Heart right ventricle (tissue), 16 donors: ENCODE results near the gene SYTL1. TPM values are rescaled to one million over a fixed set of nuclear protein-coding genes. Genes with fewer than 3 reads are reported as not detected.

ENCODE experiments used
- ATAC-seq, 8 donors: fragments of 200-7000 bp; cut with Tn5 transposase; one replicate each; pipeline ENCODE4 v1.9.1; 2020; ENCODE audit warnings: mild to moderate bottlenecking in 8 of 8, moderate library complexity in 8 of 8, moderate number of reproducible peaks in 1 of 8
- DNase-seq, 2 donors: peaks; one replicate each; pipeline ENCODE4 v3.0.0-alpha.2; 2020
- H3K27ac ChIP-seq, 10 donors: fragments of 200-600 bp; sonication (generic) in 2 of 10; one replicate each; pipeline versions ENCODE4 v1.5.0 to v1.8.0; 2020 to 2022; ENCODE audit warnings: mild to moderate bottlenecking in 3 of 10
- H3K27me3 ChIP-seq, 7 donors: fragments of 200-600 bp; one replicate each; pipeline ENCODE4 v1.8.0; 2021 to 2022; ENCODE audit warnings: mild to moderate bottlenecking in 2 of 7
- H3K36me3 ChIP-seq, 9 donors: fragments of 200-600 bp; sonication (generic) in 1 of 9; one replicate each; pipeline versions ENCODE4 v1.5.0 to v1.8.0; 2020 to 2022; ENCODE audit warnings: mild to moderate bottlenecking in 2 of 9
- H3K4me1 ChIP-seq, 9 donors: fragments of 200-600 bp; sonication (generic) in 1 of 9; one replicate each; pipeline versions ENCODE4 v1.5.0 to v1.8.0; 2020 to 2022; ENCODE audit warnings: mild to moderate bottlenecking in 4 of 9
- H3K4me3 ChIP-seq, 10 donors: fragments of 200-600 bp; sonication (generic) in 2 of 10; one replicate each; pipeline versions ENCODE4 v1.5.0 to v1.8.0; 2020 to 2022; ENCODE audit warnings: mild to moderate bottlenecking in 7 of 10, moderate library complexity in 2 of 10
- H3K9me3 ChIP-seq, 11 donors: fragments of 200-600 bp in 10 of 11; sonication (generic) in 2 of 11; one replicate each; pipeline versions ENCODE4 v1.5.0 to v1.8.0; 2013 to 2022; ENCODE audit warnings: mild to moderate bottlenecking in 2 of 11, control low read depth in 1 of 11, moderate library complexity in 1 of 11
- WGBS, 2 donors: extraction: QIAGEN DNeasy Blood & Tissue Kit; methylation state at CpG; one replicate each; pipeline ENCODE4 v1.1.7; 2013; ENCODE audit warnings: inconsistent platforms in 1 of 2; 5-methylcytosine and 5-hydroxymethylcytosine counted together
- intact Hi-C, 10 donors: fragments of 100-400 bp; cut with DNase I; formaldehyde crosslinking; loops; one replicate each; pipeline versions ENCODE4 v1.11.1 to v1.14.2; 2022
- polyA plus RNA-seq, 2 donors: library from polyadenylated mRNA; stranded (reverse); fragments of 200-250 nt; gene quantifications; one replicate each; pipeline ENCODE4 v1.2.3, GENCODE V29; 2013
- total RNA-seq, 10 donors: library from RNA; stranded (reverse); fragmentation: NEBNext Ultra II Directional in 3 of 10; extraction: Animal tissue kit (Norgen Biotek cat#: 25700) in 3 of 10; gene quantifications; one replicate each; pipeline versions ENCODE4 v1.2.1 to v1.2.4, GENCODE V29; 2021 to 2023
- TF ChIP-seq, protein P1 (sequence below), 9 donors: fragments of 200-600 bp; sonication (generic) in 2 of 9; IDR thresholded peaks; one replicate each; pipeline versions ENCODE4 v1.5.0 to v1.8.0; 2021 to 2022; ENCODE audit warnings: antibody characterized with exemption in 9 of 9, mild to moderate bottlenecking in 5 of 9, moderate library complexity in 1 of 9
- donor health status: Arrhythmogenic right ventricular cardiomyopathy.
- donor health status: ischemic (EF 13 %, LVEDD 7.1; RV severe dilation, severe dysfunction).
- donor health status: healthy with polysubstance abuse.
- donor health status: DM: no; HTN: yes; CAD: no.
- donor health status: DM: no; HTN: no; CAD: no.
- donor health status: ischemic (EF 25% LVEDD 6.9; RV normal size, moderate dysfunction).
- donor health status: ischemic (EF 25% LVEDD 5.7; RV mildly dilated, moderate dysfunction).
- donor health status: healthy.
- donor health status: DM: yes; HTN: yes; CAD: no.
- donor health status: Ischemic cardiomyopathy.
- donor health status: ischemic (EF 35%, LVEDD 5.7; RV mildly dilated, moderate dysfunction).
- donor health status: nonischemic (EF 11% LVEDD 7.7; RV severe dilation, severe dysfunction).
- donor health status: DM: yes; HTN: yes; CAD: no.
- donor health status: PGD.
- donor health status: ischemic (EF 29% LVEDD 5.4; RV normal size, mild dysfunction).
- donor health status: nonischemic (EF 23%, LVEDD 6.1; RV moderate dilation, normal function).

Gene SYTL1
- total and polyA plus RNA-seq, 12 donors: 0.30 to 4.3 (median 0.68) TPM

DNA sequence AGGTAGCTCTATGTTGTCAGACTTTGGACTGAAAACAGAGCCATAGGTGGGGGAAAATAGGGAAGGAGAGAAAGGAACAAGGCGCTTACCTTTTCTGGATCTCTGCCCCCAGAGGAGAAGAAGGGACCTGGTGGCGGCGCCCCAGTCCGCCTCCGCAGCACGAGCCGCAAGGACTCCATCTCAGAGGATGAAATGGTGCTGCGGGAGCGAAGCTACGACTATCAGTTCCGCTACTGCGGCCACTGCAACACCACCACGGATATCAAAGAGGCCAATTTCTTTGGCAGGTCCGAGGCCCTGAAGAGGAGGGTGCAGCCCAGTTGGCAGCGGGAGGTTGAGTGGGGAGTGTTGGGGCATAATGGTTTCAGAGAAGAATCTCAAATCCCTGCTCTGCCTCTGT is 38.3 kb upstream of the SYTL1 start:
- ATAC-seq: no peak
- H3K27ac ChIP-seq: no peak overlapping the region

DNA sequence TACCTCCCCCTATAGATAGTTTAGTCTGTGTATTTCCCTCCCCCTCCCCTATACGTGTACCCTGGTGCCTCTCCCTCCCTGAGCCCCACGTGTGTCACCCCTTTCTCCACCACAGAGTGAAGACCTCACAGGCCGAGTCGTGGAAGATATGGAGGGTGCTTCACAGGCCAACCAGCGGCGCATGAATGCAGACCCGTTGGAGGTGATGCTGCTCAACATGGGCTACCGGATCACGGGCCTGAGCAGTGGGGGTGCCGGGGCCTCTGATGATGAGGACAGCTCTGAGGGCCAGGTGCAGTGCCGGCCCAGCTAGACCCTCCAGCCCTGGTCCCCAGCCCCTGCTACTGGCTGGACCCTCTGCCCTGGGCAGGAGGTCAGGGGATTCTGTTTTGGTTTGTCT is 35.8 kb upstream of the SYTL1 start:
- H3K36me3 ChIP-seq: peaks cover 0 to 74% (median 24%) of the 10 kb centered on the region in 9 donors
- H3K4me1 ChIP-seq: peaks cover 0 to 8% (median 3%) of the 10 kb centered on the region in 9 donors
- TF ChIP-seq, protein P1, sequence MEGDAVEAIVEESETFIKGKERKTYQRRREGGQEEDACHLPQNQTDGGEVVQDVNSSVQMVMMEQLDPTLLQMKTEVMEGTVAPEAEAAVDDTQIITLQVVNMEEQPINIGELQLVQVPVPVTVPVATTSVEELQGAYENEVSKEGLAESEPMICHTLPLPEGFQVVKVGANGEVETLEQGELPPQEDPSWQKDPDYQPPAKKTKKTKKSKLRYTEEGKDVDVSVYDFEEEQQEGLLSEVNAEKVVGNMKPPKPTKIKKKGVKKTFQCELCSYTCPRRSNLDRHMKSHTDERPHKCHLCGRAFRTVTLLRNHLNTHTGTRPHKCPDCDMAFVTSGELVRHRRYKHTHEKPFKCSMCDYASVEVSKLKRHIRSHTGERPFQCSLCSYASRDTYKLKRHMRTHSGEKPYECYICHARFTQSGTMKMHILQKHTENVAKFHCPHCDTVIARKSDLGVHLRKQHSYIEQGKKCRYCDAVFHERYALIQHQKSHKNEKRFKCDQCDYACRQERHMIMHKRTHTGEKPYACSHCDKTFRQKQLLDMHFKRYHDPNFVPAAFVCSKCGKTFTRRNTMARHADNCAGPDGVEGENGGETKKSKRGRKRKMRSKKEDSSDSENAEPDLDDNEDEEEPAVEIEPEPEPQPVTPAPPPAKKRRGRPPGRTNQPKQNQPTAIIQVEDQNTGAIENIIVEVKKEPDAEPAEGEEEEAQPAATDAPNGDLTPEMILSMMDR (IDR thresholded peaks at IDR 0.05): no peak
- H3K9me3 ChIP-seq: no peaks in the 10 kb centered on the region
- no peaks in the 10 kb centered on the region for H3K27me3 ChIP-seq
- WGBS, 2 donors: 89% methylated on average over 11 of the region's 11 CpGs
- no peak overlapping the region for H3K4me3 ChIP-seq
- no peak for ATAC-seq
- DNase-seq: no peak
- intact Hi-C loops: loop anchor here in 4 of 10 donors (10.0 kb wide), 2 partner anchors 49 to 359 kb away; no protein-coding TSS in a partner anchor
- no peak overlapping the region for H3K27ac ChIP-seq

More for the DNA sequence above, 38.3 kb upstream of the SYTL1 start:
- no peaks in the 10 kb centered on the region for H3K27me3 ChIP-seq
- DNase-seq: no peak
- H3K36me3 ChIP-seq: peaks cover 0 to 81% (median 24%) of the 10 kb centered on the region in 9 donors
- H3K4me1 ChIP-seq: peaks cover 11 to 33% (median 28%) of the 10 kb centered on the region in 9 donors
- H3K4me3 ChIP-seq: no peak overlapping the region
- TF ChIP-seq, protein P1 (IDR thresholded peaks at IDR 0.05): no peak
- 91 to 92% methylated on average over 15 of the region's 15 CpGs for WGBS, 2 donors
- intact Hi-C loops: loop anchor here in 9 of 10 donors (2.0 to 10.0 kb wide), 9 partner anchors 51 to 364 kb away; partner anchors contain the start of genes CD164L2 (in 1 of the 9) and GPR3 (in 1 of the 9)
- H3K9me3 ChIP-seq: no peaks in the 10 kb centered on the region

DNA sequence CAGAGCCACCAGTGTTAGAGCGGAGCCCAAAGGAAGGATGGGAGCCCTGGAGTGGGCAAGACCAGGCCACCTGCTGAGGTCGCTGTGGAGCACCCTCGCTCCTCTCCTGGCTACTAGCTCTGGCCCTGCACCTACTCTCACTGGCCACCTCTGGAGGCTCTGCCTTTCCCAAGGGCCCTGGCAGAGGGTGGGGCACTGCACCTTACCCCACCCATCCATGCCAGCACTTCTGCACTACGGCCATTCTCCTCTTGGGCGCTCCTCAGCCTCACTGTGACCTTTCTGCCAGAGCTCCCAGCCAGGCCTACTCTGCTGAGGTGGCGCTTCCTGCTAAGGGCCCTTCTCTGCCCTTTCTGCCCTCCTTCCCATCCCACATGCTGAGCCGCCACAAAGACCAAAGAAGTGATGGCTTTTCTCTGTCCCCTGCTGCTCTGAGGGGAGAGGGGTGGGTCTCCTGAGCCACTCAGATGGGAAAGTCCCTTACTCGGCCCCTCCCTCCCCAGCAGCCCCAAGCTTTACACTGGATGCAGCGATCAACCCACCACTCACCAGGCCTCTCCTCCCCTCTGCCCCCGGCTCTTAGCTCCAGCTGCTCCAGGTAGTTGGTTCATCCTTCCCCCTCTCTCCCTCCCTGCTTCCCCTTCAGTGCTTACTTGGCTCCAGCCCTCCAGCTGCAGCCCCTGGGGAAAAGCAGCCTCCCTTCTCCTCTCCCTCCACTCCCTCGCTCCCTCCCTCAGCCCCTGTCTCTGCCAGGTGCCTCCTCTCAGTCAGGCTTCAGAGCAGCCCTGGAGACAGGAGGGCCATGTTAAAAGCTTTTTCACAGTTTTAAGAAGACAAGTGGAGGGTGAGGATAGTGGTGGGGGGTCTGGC is 34.7 kb upstream of the SYTL1 start:
- Histone ChIP-seq H3K4me1 (no peaks in the 10 kb centered on the region), H3K27me3 (no peaks in the 10 kb centered on the region), H3K9me3 (no peaks in the 10 kb centered on the region), H3K27ac (no peak overlapping the region), H3K36me3 (peaks cover 0 to 75% (median 16%) of the 10 kb centered on the region in 9 donors), H3K4me3 (no peak overlapping the region)
- no peak for DNase-seq
- 85 to 88% methylated on average over 11 of the region's 11 CpGs for WGBS, 2 donors
- intact Hi-C loops: loop anchor here in 4 of 10 donors (10.0 kb wide), 2 partner anchors 48 to 358 kb away; no protein-coding TSS in a partner anchor
- peak in 2 of 8 donors; percentile 8 to 19 for ATAC-seq
- TF ChIP-seq, protein P1 (IDR thresholded peaks at IDR 0.05): no peak

DNA sequence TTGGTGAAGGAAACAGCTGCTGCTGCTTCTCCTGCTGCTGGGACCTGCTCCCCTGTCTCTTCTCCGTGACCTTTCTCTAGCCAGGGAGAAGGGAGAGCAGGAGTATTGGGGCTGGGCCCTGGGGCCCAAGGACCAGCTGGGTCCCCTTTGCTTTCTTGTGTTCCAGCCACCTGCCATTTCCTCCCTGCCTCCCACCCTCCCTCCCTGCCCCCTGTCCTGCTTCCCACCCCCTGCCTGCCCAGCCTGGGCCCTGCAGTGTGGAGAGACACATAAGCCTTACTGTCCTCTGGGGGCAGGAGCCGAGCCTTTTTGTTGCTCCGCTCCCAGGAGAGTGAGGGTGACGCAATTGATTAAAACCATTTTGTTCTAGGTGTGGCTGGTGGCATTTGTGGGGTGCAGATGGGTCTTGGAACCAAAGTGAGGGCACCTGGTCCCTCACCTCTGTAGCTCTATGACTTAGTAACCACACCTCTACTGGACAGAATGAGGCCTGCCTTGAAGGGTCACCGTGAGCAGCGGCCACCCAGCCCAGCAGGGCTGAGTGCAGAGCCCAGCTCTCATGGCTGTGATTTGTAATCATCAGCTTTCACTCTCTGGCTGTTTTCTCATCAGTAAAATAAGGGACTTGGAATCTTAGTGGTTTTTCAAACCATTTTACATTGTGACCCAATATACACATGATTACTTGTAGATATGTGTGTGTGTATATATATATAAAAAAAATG is 33.8 kb upstream of the SYTL1 start:
- ATAC-seq (no peak), DNase-seq (no peak)
- Histone ChIP-seq H3K4me3 (no peak overlapping the region), H3K9me3 (no peaks in the 10 kb centered on the region), H3K36me3 (peaks cover 0 to 65% (median 12%) of the 10 kb centered on the region in 9 donors), H3K27me3 (no peaks in the 10 kb centered on the region), H3K4me1 (no peaks in the 10 kb centered on the region), H3K27ac (no peak overlapping the region)
- intact Hi-C loops: loop anchor here in 4 of 10 donors (10.0 kb wide), 2 partner anchors 47 to 357 kb away; no protein-coding TSS in a partner anchor
- 86 to 88% methylated on average over 6 of the region's 6 CpGs for WGBS, 2 donors
- TF ChIP-seq, protein P1 (IDR thresholded peaks at IDR 0.05): no peak
